ENCODE data around the gene NAALADL2. TPM values are rescaled to one million over a fixed set of nuclear protein-coding genes. Genes with fewer than 3 reads are reported as not detected.

NAALADL2 gene
- total RNA-seq, 1 experiment from 2014 or later, result 2.7 TPM

- Histone ChIP-seq H3K4me1 (ENCODE audit: control insufficient read depth, insufficient read depth, low read length) (no peaks in the 10 kb centered on the region), H3K27me3 (ENCODE audit: control insufficient read depth, insufficient read depth, low read length) (no peaks in the 10 kb centered on the region), H3K27ac (ENCODE audit: low read length) (no peak overlapping the region), H3K4me3 (ENCODE audit: low read depth in 2 of 2, low read length in 2 of 2) (no peak overlapping the region), H3K36me3 (ENCODE audit: control insufficient read depth, insufficient read depth, low read length) (no peaks in the 10 kb centered on the region), H3K9me3 (ENCODE audit: control insufficient read depth, insufficient read depth, low read depth, low read length) (no peaks in the 10 kb centered on the region)
- BruUV-seq (replicated peaks), result no TSS peak
- in situ Hi-C loops (cut with HindIII; ENCODE audit: low pct_unique_long_range_greater_than_20kb, low sequenced_read_pairs), result no loop called here
- CTCF ChIA-PET, result no interaction called here
- DNase-seq (ENCODE audit: low read depth, low spot score) (no peak), ATAC-seq (no peak)
- intact Hi-C loops (cut with micrococcal nuclease; ENCODE audit: unreplicated experiment), result no loop called here
- POLR2A ChIA-PET, result no interaction called here
- no peak for TF ChIP-seq REST (IDR thresholded peaks at IDR 0.05; ENCODE audit: insufficient read depth in 1 of 2, low read depth in 2 of 2, low read length in 1 of 2)
- TF ChIP-seq POLR2AphosphoS5 (IDR thresholded peaks at IDR 0.05; ENCODE audit: low read depth, low read length), result no peak
- no peak for TF ChIP-seq TCF7L2 (IDR thresholded peaks at IDR 0.05; ENCODE audit: low read depth, low read length)
- TF ChIP-seq, protein P1, sequence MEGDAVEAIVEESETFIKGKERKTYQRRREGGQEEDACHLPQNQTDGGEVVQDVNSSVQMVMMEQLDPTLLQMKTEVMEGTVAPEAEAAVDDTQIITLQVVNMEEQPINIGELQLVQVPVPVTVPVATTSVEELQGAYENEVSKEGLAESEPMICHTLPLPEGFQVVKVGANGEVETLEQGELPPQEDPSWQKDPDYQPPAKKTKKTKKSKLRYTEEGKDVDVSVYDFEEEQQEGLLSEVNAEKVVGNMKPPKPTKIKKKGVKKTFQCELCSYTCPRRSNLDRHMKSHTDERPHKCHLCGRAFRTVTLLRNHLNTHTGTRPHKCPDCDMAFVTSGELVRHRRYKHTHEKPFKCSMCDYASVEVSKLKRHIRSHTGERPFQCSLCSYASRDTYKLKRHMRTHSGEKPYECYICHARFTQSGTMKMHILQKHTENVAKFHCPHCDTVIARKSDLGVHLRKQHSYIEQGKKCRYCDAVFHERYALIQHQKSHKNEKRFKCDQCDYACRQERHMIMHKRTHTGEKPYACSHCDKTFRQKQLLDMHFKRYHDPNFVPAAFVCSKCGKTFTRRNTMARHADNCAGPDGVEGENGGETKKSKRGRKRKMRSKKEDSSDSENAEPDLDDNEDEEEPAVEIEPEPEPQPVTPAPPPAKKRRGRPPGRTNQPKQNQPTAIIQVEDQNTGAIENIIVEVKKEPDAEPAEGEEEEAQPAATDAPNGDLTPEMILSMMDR (IDR thresholded peaks at IDR 0.05), result no peak
- TF ChIP-seq SIN3A (IDR thresholded peaks at IDR 0.05; ENCODE audit: borderline replicate concordance, insufficient read depth, low read depth, low read length), result no peak
Observed at GRCh38 chr3:175453361-175453760, 594.2 kb downstream of the NAALADL2 start.

- in situ Hi-C loops (cut with HindIII; ENCODE audit: low pct_unique_long_range_greater_than_20kb, low sequenced_read_pairs) (no loop called here), intact Hi-C loops (cut with micrococcal nuclease; ENCODE audit: unreplicated experiment) (no loop called here)
- H3K4me1 ChIP-seq (ENCODE audit: control insufficient read depth, insufficient read depth, low read length), result no peaks in the 10 kb centered on the region
- H3K27me3 ChIP-seq (ENCODE audit: control insufficient read depth, insufficient read depth, low read length), result no peaks in the 10 kb centered on the region
- CTCF ChIA-PET, result no interaction called here
- no peak overlapping the region for H3K27ac ChIP-seq (ENCODE audit: low read length)
- TF ChIP-seq, protein P1 (IDR thresholded peaks at IDR 0.05), result no peak
- TF ChIP-seq TCF7L2 (IDR thresholded peaks at IDR 0.05; ENCODE audit: low read depth, low read length), result no peak
- TF ChIP-seq REST (IDR thresholded peaks at IDR 0.05; ENCODE audit: insufficient read depth in 1 of 2, low read depth in 2 of 2, low read length in 1 of 2), result no peak
- TF ChIP-seq POLR2AphosphoS5 (IDR thresholded peaks at IDR 0.05; ENCODE audit: low read depth, low read length), result no peak
- TF ChIP-seq SIN3A (IDR thresholded peaks at IDR 0.05; ENCODE audit: borderline replicate concordance, insufficient read depth, low read depth, low read length), result no peak
- ATAC-seq (no peak), DNase-seq (ENCODE audit: low read depth, low spot score) (no peak)
- H3K36me3 ChIP-seq (ENCODE audit: control insufficient read depth, insufficient read depth, low read length), result no peaks in the 10 kb centered on the region
- no TSS peak for BruUV-seq (replicated peaks)
- H3K4me3 ChIP-seq (ENCODE audit: low read depth in 2 of 2, low read length in 2 of 2), result no peak overlapping the region
- POLR2A ChIA-PET, result no interaction called here
- H3K9me3 ChIP-seq (ENCODE audit: control insufficient read depth, insufficient read depth, low read depth, low read length), result peaks cover 3% of the 10 kb centered on the region; the same call in 1 of the 2 replicates
Observed at GRCh38 chr3:175456466-175456865, 597.3 kb downstream of the NAALADL2 start.
